Left lobe of liver (tissue), 2 donors: ENCODE results near the gene SWT1. TPM values are rescaled to one million over a fixed set of nuclear protein-coding genes. Genes with fewer than 3 reads are reported as not detected.

Source experiments
- ATAC-seq: fragments of 200-7000 bp; cut with Tn5 transposase; one replicate; pipeline ENCODE4 v1.9.1; 2020; ENCODE audit warnings: mild to moderate bottlenecking, moderate library complexity
- DNase-seq: peaks from one replicate; pipeline ENCODE4 v3.0.0-alpha.2; 2020; ENCODE audit warnings: low spot score
- total RNA-seq: library from RNA; stranded (reverse); gene quantifications from one replicate; pipeline ENCODE4 v1.2.1, GENCODE V29; 2021
- donor health status: DM: no; HTN: no; CAD: no; lungs with moderate emphysema.
- donor health status: DM: no; HTN: yes; CAD: no.

SWT1 gene
- total RNA-seq: 3.2 TPM

GRCh38 chr1:185156854-185157598, at the start of gene SWT1, which contains the start of gene TRMT1L:
Gene SWT1 (plus strand): TSS chr1:185157167. CDS start chr1:185160842, 3,675 bp downstream.
Gene TRMT1L (minus strand): TSS chr1:185156953. CDS start chr1:185156712, 241 bp downstream.
- DNase-seq (peak; percentile 100), ATAC-seq (peak; percentile 91)

- DNase-seq (no peak), ATAC-seq (no peak)
Observed at GRCh38 chr1:185108321-185108720, 48.6 kb upstream of the SWT1 start.

GRCh38 chr1:185110145-185110544, 46.8 kb upstream of the SWT1 start:
- no peak for DNase-seq

GRCh38 chr1:185111873-185112272, 45.1 kb upstream of the SWT1 start:
- DNase-seq (no peak), ATAC-seq (no peak)

More at GRCh38 chr1:185110145-185110544, 46.8 kb upstream of the SWT1 start:
- no peak for ATAC-seq

GRCh38 chr1:185112356-185112755, 44.6 kb upstream of the SWT1 start:
- DNase-seq (no peak), ATAC-seq (no peak)

GRCh38 chr1:185129708-185130107, 27.3 kb upstream of the SWT1 start:
- ATAC-seq (no peak), DNase-seq (no peak)

GRCh38 chr1:185132534-185132933, 24.4 kb upstream of the SWT1 start:
- ATAC-seq: no peak
- no peak for DNase-seq

GRCh38 chr1:185137896-185138545, 18.9 kb upstream of the SWT1 start:
- no peak for ATAC-seq
- no peak for DNase-seq

- ATAC-seq (no peak), DNase-seq (no peak)
Observed at GRCh38 chr1:185139246-185139645, 17.7 kb upstream of the SWT1 start.

- DNase-seq: no peak
- ATAC-seq: no peak
Observed at GRCh38 chr1:185144233-185144632, 12.7 kb upstream of the SWT1 start.

- ATAC-seq (no peak), DNase-seq (no peak)
Observed at GRCh38 chr1:185151215-185151614, 5.8 kb upstream of the SWT1 start.

GRCh38 chr1:185152187-185152767, 4.7 kb upstream of the SWT1 start:
- ATAC-seq (no peak), DNase-seq (no peak)

- ATAC-seq (no peak), DNase-seq (no peak)
Observed at GRCh38 chr1:185154912-185155513, 2.0 kb upstream of the SWT1 start.

- DNase-seq (no peak), ATAC-seq (no peak)
Observed at GRCh38 chr1:185155600-185156287, 1.2 kb upstream of the SWT1 start.

GRCh38 chr1:185156288-185156853, 596 bp upstream of the SWT1 start:
- ATAC-seq (peak; percentile 55), DNase-seq (no peak)

- ATAC-seq (no peak), DNase-seq (no peak)
Observed at GRCh38 chr1:185157599-185158412, 839 bp downstream of the SWT1 start.

- DNase-seq: no peak
Observed at GRCh38 chr1:185158800-185159199, 1.8 kb downstream of the SWT1 start.

GRCh38 chr1:185159966-185160365, 3.0 kb downstream of the SWT1 start:
- no peak for DNase-seq
- no peak for ATAC-seq

More at GRCh38 chr1:185158800-185159199, 1.8 kb downstream of the SWT1 start:
- ATAC-seq: no peak

- ATAC-seq (no peak), DNase-seq (no peak)
Observed at GRCh38 chr1:185162491-185162890, 5.5 kb downstream of the SWT1 start.

GRCh38 chr1:185166106-185166505, 9.1 kb downstream of the SWT1 start:
- ATAC-seq (no peak), DNase-seq (no peak)
